Sigmoid colon (tissue), 7 donors: ENCODE results near the gene NRIP3. TPM values are rescaled to one million over a fixed set of nuclear protein-coding genes. Genes with fewer than 3 reads are reported as not detected.

ENCODE experiments used
- DNase-seq: peaks from one replicate; pipeline ENCODE4 v3.0.0-alpha.2; 2019
- H3K27ac ChIP-seq, 4 donors: fragments of 200-600 bp; sonication (generic); one replicate each; pipeline ENCODE4 v1.5.1; 2016 to 2019; ENCODE audit warnings: mild to moderate bottlenecking in 1 of 4
- H3K27me3 ChIP-seq, 3 donors: fragments of 200-600 bp; sonication (generic); one replicate each; pipeline ENCODE4 v1.5.1; 2019; ENCODE audit warnings: mild to moderate bottlenecking in 1 of 3
- H3K36me3 ChIP-seq, 4 donors: fragments of 200-600 bp; sonication (generic); one replicate each; pipeline ENCODE4 v1.5.1; 2016 to 2019
- H3K4me1 ChIP-seq, 4 donors: fragments of 200-600 bp; sonication (generic); one replicate each; pipeline ENCODE4 v1.5.1; 2017 to 2019
- H3K4me3 ChIP-seq, 4 donors: fragments of 200-600 bp; sonication (generic); one replicate each; pipeline ENCODE4 v1.5.1; 2017 to 2019; ENCODE audit warnings: mild to moderate bottlenecking in 2 of 4, moderate library complexity in 1 of 4
- H3K9me3 ChIP-seq, 4 donors: fragments of 200-600 bp in 3 of 4; sonication (generic) in 3 of 4; one replicate each; pipeline versions ENCODE4 v1.5.1 to v1.6.1; 2013 to 2019
- CTCF ChIP-seq, 4 experiments: fragments of 450-650 bp in 3 of 4; fragments of 200-600 bp in 1 of 4; IDR thresholded peaks; one replicate each; pipeline ENCODE4 v1.5.1; 2016 to 2019; ENCODE audit warnings: antibody characterized with exemption in 4 of 4, mild to moderate bottlenecking in 3 of 4, moderate library complexity in 2 of 4
- EP300 ChIP-seq, 4 donors: sonication (generic); formaldehyde crosslinking; IDR thresholded peaks; one replicate each; pipeline ENCODE4 v1.6.1; 2017; ENCODE audit warnings: antibody characterized with exemption in 4 of 4
- POLR2A ChIP-seq, 2 donors: fragments of 450-650 bp; IDR thresholded peaks; one replicate each; pipeline ENCODE4 v1.6.1; 2016; ENCODE audit warnings: antibody characterized with exemption in 2 of 2, mild to moderate bottlenecking in 2 of 2, moderate library complexity in 2 of 2
- POLR2AphosphoS5 ChIP-seq, 4 donors: sonication (generic); formaldehyde crosslinking; IDR thresholded peaks; one replicate each; pipeline ENCODE4 v1.6.1; 2017; ENCODE audit warnings: antibody characterized with exemption in 4 of 4
- WGBS, 2 donors: extraction: QIAGEN DNeasy Blood & Tissue Kit; methylation state at CpG; one replicate each; pipeline ENCODE4 v1.1.7; 2013; 5-methylcytosine and 5-hydroxymethylcytosine counted together
- intact Hi-C: fragments of 100-400 bp; cut with DNase I; formaldehyde crosslinking; loops from one replicate; pipeline ENCODE4 v1.15.1; 2023
- polyA plus RNA-seq, 3 donors: library from polyadenylated mRNA; stranded (reverse); fragments of 200-250 nt; gene quantifications; one replicate each; pipeline ENCODE4 v1.2.3, GENCODE V29; 2013
- total RNA-seq, 4 donors: library from RNA; depleted of rRNA; stranded (reverse); fragments of >200 nt; gene quantifications; one replicate each; pipeline ENCODE4 v1.1.0, GENCODE V29; 2016
- donor health status: healthy with polysubstance abuse.
- donor health status: Bipolar disorder and iron deficiency.
- donor health status: healthy.

Gene NRIP3
- total and polyA plus RNA-seq, 7 donors, result under 0.01 to 5.3 (median 2.9) TPM; not detected in 1

- Histone ChIP-seq H3K9me3 (no peaks in the 10 kb centered on the region), H3K4me1 (no peaks in the 10 kb centered on the region), H3K4me3 (no peak overlapping the region), H3K36me3 (no peaks in the 10 kb centered on the region), H3K27me3 (no peaks in the 10 kb centered on the region), H3K27ac (no peak overlapping the region)
- no peak for DNase-seq
- TF ChIP-seq POLR2AphosphoS5 (IDR thresholded peaks at IDR 0.05), result no peak
- no peak for TF ChIP-seq CTCF (IDR thresholded peaks at IDR 0.05)
- no peak for TF ChIP-seq EP300 (IDR thresholded peaks at IDR 0.05)
- no peak for TF ChIP-seq POLR2A (IDR thresholded peaks at IDR 0.05)
- intact Hi-C loops, result no loop called here
- 88 to 91% methylated on average over 9 of the region's 9 CpGs for WGBS, 2 donors
Observed at GRCh38 chr11:9039198-9039597, 35.4 kb upstream of the NRIP3 start.

- DNase-seq, result no peak
- no peaks in the 10 kb centered on the region for H3K9me3 ChIP-seq
- H3K4me3 ChIP-seq, result no peak overlapping the region
- no peaks in the 10 kb centered on the region for H3K4me1 ChIP-seq
- TF ChIP-seq EP300 (IDR thresholded peaks at IDR 0.05) (no peak), POLR2A (IDR thresholded peaks at IDR 0.05) (no peak), POLR2AphosphoS5 (IDR thresholded peaks at IDR 0.05) (no peak), CTCF (IDR thresholded peaks at IDR 0.05) (no peak)
- no peaks in the 10 kb centered on the region for H3K27me3 ChIP-seq
- intact Hi-C loops, result no loop called here
- H3K36me3 ChIP-seq, result no peaks in the 10 kb centered on the region
- no peak overlapping the region for H3K27ac ChIP-seq
- 92 to 96% methylated on average over 3 of the region's 3 CpGs for WGBS, 2 donors
Observed at GRCh38 chr11:9038541-9038940, 34.7 kb upstream of the NRIP3 start.

GRCh38 chr11:9037963-9038362, 34.2 kb upstream of the NRIP3 start:
- no peaks in the 10 kb centered on the region for H3K36me3 ChIP-seq
- H3K4me1 ChIP-seq, result no peaks in the 10 kb centered on the region
- H3K27ac ChIP-seq, result no peak overlapping the region
- H3K9me3 ChIP-seq, result no peaks in the 10 kb centered on the region
- no peak overlapping the region for H3K4me3 ChIP-seq
- 82 to 94% methylated on average over 1 of the region's 1 CpG for WGBS, 2 donors
- intact Hi-C loops, result no loop called here
- DNase-seq, result no peak
- H3K27me3 ChIP-seq, result no peaks in the 10 kb centered on the region
- TF ChIP-seq POLR2A (IDR thresholded peaks at IDR 0.05), result no peak
- TF ChIP-seq CTCF (IDR thresholded peaks at IDR 0.05), result no peak
- no peak for TF ChIP-seq EP300 (IDR thresholded peaks at IDR 0.05)
- TF ChIP-seq POLR2AphosphoS5 (IDR thresholded peaks at IDR 0.05), result no peak

- DNase-seq, result no peak
- Histone ChIP-seq H3K4me1 (no peaks in the 10 kb centered on the region), H3K4me3 (no peak overlapping the region), H3K36me3 (no peaks in the 10 kb centered on the region), H3K27me3 (no peaks in the 10 kb centered on the region), H3K27ac (no peak overlapping the region), H3K9me3 (no peaks in the 10 kb centered on the region)
- intact Hi-C loops, result no loop called here
- 79 to 80% methylated on average over 7 of the region's 7 CpGs for WGBS, 2 donors
- TF ChIP-seq POLR2A (IDR thresholded peaks at IDR 0.05) (no peak), POLR2AphosphoS5 (IDR thresholded peaks at IDR 0.05) (no peak), CTCF (IDR thresholded peaks at IDR 0.05) (no peak), EP300 (IDR thresholded peaks at IDR 0.05) (no peak)
Observed at GRCh38 chr11:9037046-9037780, 33.4 kb upstream of the NRIP3 start.

GRCh38 chr11:9030601-9031000, 26.8 kb upstream of the NRIP3 start:
- H3K27ac ChIP-seq, result no peak overlapping the region
- H3K27me3 ChIP-seq, result no peaks in the 10 kb centered on the region
- TF ChIP-seq POLR2AphosphoS5 (IDR thresholded peaks at IDR 0.05), result no peak
- TF ChIP-seq POLR2A (IDR thresholded peaks at IDR 0.05), result no peak
- no peak for TF ChIP-seq CTCF (IDR thresholded peaks at IDR 0.05)
- no peak for TF ChIP-seq EP300 (IDR thresholded peaks at IDR 0.05)
- H3K4me1 ChIP-seq, result no peaks in the 10 kb centered on the region
- no peaks in the 10 kb centered on the region for H3K36me3 ChIP-seq
- no peaks in the 10 kb centered on the region for H3K9me3 ChIP-seq
- WGBS, 2 donors, result 74% methylated on average over 5 of the region's 5 CpGs
- intact Hi-C loops, result no loop called here
- no peak for DNase-seq
- H3K4me3 ChIP-seq, result no peak overlapping the region
